Naive thymus-derived CD4-positive, alpha-beta T cell (primary cell): ENCODE data around the gene SCN2B. TPM values are rescaled to one million over a fixed set of nuclear protein-coding genes. Genes with fewer than 3 reads are reported as not detected.

Source experiments
- ATAC-seq: fragments of 150-1000 bp; cut with Tn5 transposase; 2 replicates; pipeline ENCODE4 v1.10.0; 2021; ENCODE audit warnings: mild to moderate bottlenecking, moderate library complexity
- CTCF ChIA-PET: fragments of 350-600 bp; sonication (Branson Sonifier 250); formaldehyde crosslinking; loops from one replicate; lab custom pipeline; 2021; ENCODE audit warnings: antibody characterized with exemption; lab: Charles Lee
- POLR2A ChIA-PET: fragments of 350-600 bp; sonication (Branson Sonifier 250); formaldehyde crosslinking; loops from one replicate; lab custom pipeline; 2021; ENCODE audit warnings: antibody characterized with exemption, inconsistent platforms; lab: Charles Lee
- DNase-seq, 9 donors: peaks; one replicate each; pipeline versions ENCODE4 v3.0.0 to v3.0.0-alpha.2; 2020 to 2022; ENCODE audit warnings: mixed read lengths in 1 of 9
- H3K27ac ChIP-seq: one replicate; pipeline ENCODE4 v1.7.0; 2013; ENCODE audit warnings: mild to moderate bottlenecking, low read depth, low read length, moderate library complexity
- H3K27me3 ChIP-seq, 2 donors: one replicate each; pipeline ENCODE4 v1.7.0; 2013; ENCODE audit warnings: low read length in 2 of 2, mild to moderate bottlenecking in 2 of 2, moderate library complexity in 2 of 2; ENCODE audit not compliant: control insufficient read depth in 2 of 2, insufficient read depth in 2 of 2
- H3K36me3 ChIP-seq, 3 experiments: 1 replicate in 2 of 3; 2 replicates in 1 of 3; pipeline ENCODE4 v1.7.0; 2013; ENCODE audit warnings: low read length in 3 of 3, mild to moderate bottlenecking in 3 of 3, moderate library complexity in 1 of 3; ENCODE audit not compliant: insufficient read depth in 3 of 3, control insufficient read depth in 2 of 3
- H3K4me1 ChIP-seq, 2 donors: one replicate each; pipeline ENCODE4 v1.7.0; 2013; ENCODE audit warnings: low read length in 2 of 2, mild to moderate bottlenecking in 2 of 2, moderate library complexity in 1 of 2; ENCODE audit not compliant: control insufficient read depth in 2 of 2, insufficient read depth in 2 of 2
- H3K4me3 ChIP-seq: 2 replicates; pipeline ENCODE4 v1.7.0; 2013; ENCODE audit warnings: mild to moderate bottlenecking, low read length
- H3K9me3 ChIP-seq, 3 experiments: 1 replicate in 2 of 3; 2 replicates in 1 of 3; pipeline ENCODE4 v1.7.0; 2013; ENCODE audit warnings: low read length in 3 of 3; ENCODE audit not compliant: control insufficient read depth in 2 of 3
- H3K27ac Mint-ChIP-seq, 9 donors: one replicate each; pipeline ENCODE4 v1.8.0; 2020 to 2022; ENCODE audit warnings: mixed read lengths in 9 of 9, mild to moderate bottlenecking in 8 of 9, moderate library complexity in 5 of 9, inconsistent platforms in 2 of 9
- H3K27me3 Mint-ChIP-seq, 5 donors: one replicate each; pipeline ENCODE4 v1.8.0; 2021 to 2022; ENCODE audit warnings: mixed read lengths in 5 of 5, mild to moderate bottlenecking in 1 of 5
- H3K36me3 Mint-ChIP-seq, 5 donors: one replicate each; pipeline ENCODE4 v1.8.0; 2020 to 2022; ENCODE audit warnings: mixed read lengths in 5 of 5, mild to moderate bottlenecking in 3 of 5, inconsistent platforms in 1 of 5
- H3K4me1 Mint-ChIP-seq, 7 donors: one replicate each; pipeline ENCODE4 v1.8.0; 2020 to 2022; ENCODE audit warnings: mixed read lengths in 7 of 7, mild to moderate bottlenecking in 3 of 7, inconsistent platforms in 1 of 7
- H3K4me3 Mint-ChIP-seq, 10 donors: one replicate each; pipeline ENCODE4 v1.8.0; 2020 to 2022; ENCODE audit warnings: mild to moderate bottlenecking in 10 of 10, mixed read lengths in 10 of 10, moderate library complexity in 6 of 10, inconsistent platforms in 2 of 10
- H3K9me3 Mint-ChIP-seq, 11 donors: one replicate each; pipeline ENCODE4 v1.8.0; 2020 to 2022; ENCODE audit warnings: mixed read lengths in 11 of 11, mild to moderate bottlenecking in 4 of 11, inconsistent platforms in 1 of 11, moderate library complexity in 1 of 11
- intact Hi-C, 2 donors: fragments of 100-400 bp; cut with micrococcal nuclease; formaldehyde crosslinking; loops; one replicate each; pipeline ENCODE4 v1.15.1; 2023
- polyA plus RNA-seq, 2 donors: library from polyadenylated mRNA; unstranded; fragments of 300-500 nt; fragmentation: Illumina TruSeq; gene quantifications; one replicate each; pipeline ENCODE4 v1.2.3, GENCODE V29; 2021
- total RNA-seq, 6 experiments: library from RNA in 5 of 6; stranded (reverse) in 5 of 6; gene quantifications; 1 replicate in 5 of 6; 2 replicates in 1 of 6; pipeline ENCODE4 v1.2.3 and lab custom pipeline; 2021 to 2026

The SCN2B gene
- total and polyA plus RNA-seq, 7 experiments from 2014 or later, result not detected

DNA sequence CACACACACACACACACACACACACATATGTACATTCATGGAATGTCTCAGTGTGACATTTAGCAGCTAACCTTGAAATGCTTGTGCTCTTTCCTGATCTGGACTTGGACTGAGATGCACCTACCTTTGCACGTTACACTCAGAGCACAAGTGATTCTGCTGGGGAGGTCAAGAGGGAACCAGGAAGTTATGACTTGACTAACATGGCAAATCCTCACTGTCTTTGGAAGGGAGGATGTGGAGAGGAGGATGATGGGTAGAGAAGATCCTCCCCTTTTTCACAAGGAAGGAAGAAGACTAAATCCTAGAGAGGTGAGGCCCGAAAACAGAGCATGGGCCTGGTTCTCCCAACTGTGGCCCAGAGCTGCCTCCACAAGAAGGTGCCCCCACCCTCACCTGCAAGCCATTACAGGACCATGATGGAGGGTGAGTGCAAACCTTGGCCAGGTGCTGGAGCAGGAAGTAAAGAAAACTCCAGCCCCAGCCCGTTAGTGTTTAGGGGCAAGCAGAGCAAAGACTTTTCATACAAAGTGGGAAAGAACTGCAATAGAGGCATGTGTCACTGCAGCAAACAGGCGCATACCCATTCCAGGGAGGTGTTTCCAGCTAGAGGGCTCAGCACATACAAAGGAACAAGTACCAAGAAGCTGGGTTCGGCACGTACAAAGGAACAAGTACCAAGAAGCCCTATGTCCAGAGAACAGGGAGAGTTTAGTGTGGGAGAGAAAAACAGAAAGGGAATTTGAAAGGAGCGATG, 50.2 kb downstream of the SCN2B start:
- POLR2A ChIA-PET, result no interaction called here
- H3K9me3 Mint-ChIP-seq, result no peaks in the 10 kb centered on the region

DNA sequence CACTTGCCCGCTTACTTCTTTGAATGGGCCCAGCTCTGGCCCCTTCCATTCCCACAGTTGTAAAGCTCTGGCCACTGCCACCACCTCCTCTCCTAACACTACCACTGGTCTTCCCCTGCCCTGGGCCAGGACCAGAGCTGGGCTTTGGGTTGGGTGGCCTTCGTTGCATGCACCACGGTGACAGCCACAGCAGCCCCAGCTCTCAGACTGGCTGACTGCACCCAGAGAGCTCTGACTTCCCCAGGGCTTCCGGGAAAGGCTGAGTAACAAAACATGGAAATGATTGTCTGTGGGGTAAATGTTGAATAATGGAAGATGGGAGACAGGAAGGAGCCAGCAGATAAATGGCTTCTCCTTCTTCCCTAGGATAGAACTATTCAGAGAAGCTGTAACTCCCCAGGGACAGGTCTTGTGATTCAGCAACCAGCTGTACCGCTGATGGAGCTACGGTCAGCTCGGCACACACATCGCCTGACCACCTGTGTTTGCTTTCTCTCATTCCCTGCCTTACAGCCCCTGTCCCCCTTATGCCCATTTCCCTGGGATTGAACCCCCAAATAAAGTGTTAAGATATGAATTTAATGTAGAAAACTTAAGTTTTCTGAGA, 51.4 kb downstream of the SCN2B start:
- intact Hi-C loops, result no loop called here
- Mint-ChIP-seq H3K4me1 (peaks cover 0 to 2% (median 0%) of the 10 kb centered on the region in 7 donors), H3K27ac (no peak overlapping the region)

More for the DNA sequence above, 50.2 kb downstream of the SCN2B start:
- intact Hi-C loops, result no loop called here
- DNase-seq (no peak), ATAC-seq (no peak)
- no peak overlapping the region for H3K4me3 ChIP-seq
- H3K36me3 ChIP-seq, result no peaks in the 10 kb centered on the region
- no peak overlapping the region for H3K27ac ChIP-seq
- CTCF ChIA-PET, result interaction anchor here (0.6 kb wide), 1 partner anchor 53 kb away, joined by 6 read pairs; no protein-coding TSS in a partner anchor
- Mint-ChIP-seq H3K4me3 (no peak overlapping the region), H3K27ac (no peak overlapping the region), H3K36me3 (no peaks in the 10 kb centered on the region), H3K4me1 (peaks cover 0 to 2% (median 0%) of the 10 kb centered on the region in 7 donors), H3K27me3 (peaks cover 0 to 36% (median 0%) of the 10 kb centered on the region in 5 donors)
- no peaks in the 10 kb centered on the region for H3K27me3 ChIP-seq
- H3K9me3 ChIP-seq, result no peaks in the 10 kb centered on the region
- no peaks in the 10 kb centered on the region for H3K4me1 ChIP-seq

DNA sequence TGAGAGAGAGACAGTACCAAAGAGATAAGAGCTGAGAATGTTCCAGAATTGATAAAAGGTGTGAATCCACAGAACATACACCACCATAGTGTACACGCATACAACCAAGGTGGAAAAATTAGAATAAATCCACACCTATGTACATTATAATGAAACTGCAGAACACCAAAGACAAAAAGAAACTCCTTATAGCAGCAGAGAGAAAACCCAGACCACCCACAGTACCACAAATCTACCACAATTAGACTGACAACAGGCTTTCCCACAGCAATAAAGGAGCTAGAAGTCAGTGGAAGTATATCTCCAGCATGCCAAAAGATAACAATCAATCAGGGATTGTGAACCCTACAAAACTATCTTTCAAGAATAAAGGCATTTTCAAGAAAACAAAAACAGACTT, 55.6 kb downstream of the SCN2B start:
- peaks cover 0 to 12% (median 0%) of the 10 kb centered on the region in 7 donors for H3K4me1 Mint-ChIP-seq
- H3K9me3 ChIP-seq, result no peaks in the 10 kb centered on the region
- no peaks in the 10 kb centered on the region for H3K27me3 ChIP-seq
- peaks cover 0 to 36% (median 6%) of the 10 kb centered on the region in 5 donors for H3K27me3 Mint-ChIP-seq
- H3K4me3 Mint-ChIP-seq, result no peak overlapping the region
- no peak overlapping the region for H3K27ac Mint-ChIP-seq
- H3K4me3 ChIP-seq, result no peak overlapping the region
- H3K9me3 Mint-ChIP-seq, result peaks cover 0 to 5% (median 0%) of the 10 kb centered on the region in 11 donors
- H3K27ac ChIP-seq, result no peak overlapping the region
- ChIA-PET CTCF (no interaction called here), POLR2A (no interaction called here)
- H3K4me1 ChIP-seq, result no peaks in the 10 kb centered on the region
- intact Hi-C loops, result no loop called here
- DNase-seq, result no peak
- H3K36me3 ChIP-seq, result no peaks in the 10 kb centered on the region
- ATAC-seq, result no peak
- peaks cover 0 to 7% (median 0%) of the 10 kb centered on the region in 5 donors for H3K36me3 Mint-ChIP-seq

More for the DNA sequence above, 51.4 kb downstream of the SCN2B start:
- H3K27me3 ChIP-seq, result no peaks in the 10 kb centered on the region
- H3K4me3 ChIP-seq, result no peak overlapping the region
- no peak overlapping the region for H3K27ac ChIP-seq
- peaks cover 0 to 35% (median 6%) of the 10 kb centered on the region in 5 donors for H3K27me3 Mint-ChIP-seq
- ChIA-PET POLR2A (interaction anchor here (0.7 kb wide), 1 partner anchor 130 kb away, joined by 3 read pairs; no protein-coding TSS in a partner anchor), CTCF (interaction anchor here (0.7 kb wide), 1 partner anchor 12 kb away, joined by 3 read pairs; no protein-coding TSS in a partner anchor)
- no peaks in the 10 kb centered on the region for H3K9me3 ChIP-seq
- no peaks in the 10 kb centered on the region for H3K4me1 ChIP-seq
- peaks cover 0 to 5% (median 0%) of the 10 kb centered on the region in 11 donors for H3K9me3 Mint-ChIP-seq
- no peak overlapping the region for H3K4me3 Mint-ChIP-seq
- ATAC-seq (no peak), DNase-seq (no peak)
- no peaks in the 10 kb centered on the region for H3K36me3 ChIP-seq
- H3K36me3 Mint-ChIP-seq, result peaks cover 0 to 7% (median 0%) of the 10 kb centered on the region in 5 donors

DNA sequence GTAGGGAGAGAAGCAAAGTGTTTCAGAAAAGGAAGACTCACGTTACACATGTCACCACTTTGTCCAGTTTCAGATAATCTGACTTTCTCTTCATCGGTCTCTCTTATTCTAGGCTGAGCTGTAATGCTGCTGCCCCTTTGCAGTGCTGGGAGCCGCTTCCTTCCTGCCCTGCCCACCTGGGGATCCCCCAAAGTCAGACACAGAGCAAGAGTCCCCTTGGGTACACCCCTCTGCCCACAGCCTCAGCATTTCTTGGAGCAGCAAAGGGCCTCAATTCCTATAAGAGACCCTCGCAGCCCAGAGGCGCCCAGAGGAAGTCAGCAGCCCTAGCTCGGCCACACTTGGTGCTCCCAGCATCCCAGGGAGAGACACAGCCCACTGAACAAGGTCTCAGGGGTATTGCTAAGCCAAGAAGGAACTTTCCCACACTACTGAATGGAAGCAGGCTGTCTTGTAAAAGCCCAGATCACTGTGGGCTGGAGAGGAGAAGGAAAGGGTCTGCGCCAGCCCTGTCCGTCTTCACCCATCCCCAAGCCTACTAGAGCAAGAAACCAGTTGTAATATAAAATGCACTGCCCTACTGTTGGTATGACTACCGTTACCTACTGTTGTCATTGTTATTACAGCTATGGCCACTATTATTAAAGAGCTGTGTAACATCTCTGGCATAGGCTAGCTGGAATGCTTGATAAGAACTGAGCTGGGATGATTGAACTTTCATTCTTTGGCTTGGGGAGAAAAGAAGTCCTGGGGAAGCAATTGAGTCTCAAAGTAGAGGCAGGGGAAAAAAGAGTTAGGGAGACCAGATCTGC, 58.4 kb downstream of the SCN2B start:
- Histone ChIP-seq H3K36me3 (no peaks in the 10 kb centered on the region), H3K4me3 (no peak overlapping the region), H3K4me1 (no peaks in the 10 kb centered on the region), H3K9me3 (no peaks in the 10 kb centered on the region), H3K27ac (no peak overlapping the region), H3K27me3 (no peaks in the 10 kb centered on the region)
- ChIA-PET CTCF (no interaction called here), POLR2A (no interaction called here)
- Mint-ChIP-seq H3K27me3 (peaks cover 10 to 34% (median 13%) of the 10 kb centered on the region in 5 donors), H3K4me3 (peak overlapping the region in 1 of 10 donors; percentile 15), H3K27ac (no peak overlapping the region), H3K36me3 (peaks cover 0 to 7% (median 0%) of the 10 kb centered on the region in 5 donors), H3K4me1 (peaks cover 0 to 25% (median 0%) of the 10 kb centered on the region in 7 donors), H3K9me3 (peaks cover 0 to 5% (median 0%) of the 10 kb centered on the region in 11 donors)
- intact Hi-C loops, result no loop called here
- DNase-seq (no peak), ATAC-seq (no peak)

DNA sequence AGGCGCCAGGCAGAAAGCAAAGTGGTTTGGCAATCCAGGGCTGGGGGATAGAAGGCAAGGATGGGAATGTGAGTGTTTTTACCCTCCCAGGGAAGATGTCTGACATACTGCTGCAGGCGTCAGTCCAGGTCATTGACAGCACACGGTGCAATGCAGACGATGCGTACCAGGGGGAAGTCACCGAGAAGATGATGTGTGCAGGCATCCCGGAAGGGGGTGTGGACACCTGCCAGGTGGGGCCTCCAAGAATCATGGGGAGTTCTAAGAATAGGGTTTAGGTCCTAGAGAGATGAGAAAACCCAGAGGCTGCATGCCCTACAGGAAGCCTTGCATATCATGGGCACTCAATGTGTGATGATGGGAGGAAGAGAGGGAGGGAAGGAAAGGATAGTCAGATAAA, 61.4 kb downstream of the SCN2B start:
- H3K36me3 Mint-ChIP-seq, result no peaks in the 10 kb centered on the region
- H3K4me3 Mint-ChIP-seq, result no peak overlapping the region
- no peak overlapping the region for H3K4me3 ChIP-seq
- no peaks in the 10 kb centered on the region for H3K9me3 ChIP-seq
- ATAC-seq, result no peak
- H3K9me3 Mint-ChIP-seq, result peaks cover 0 to 1% (median 0%) of the 10 kb centered on the region in 11 donors
- H3K27ac ChIP-seq, result no peak overlapping the region
- peaks cover 5 to 30% (median 17%) of the 10 kb centered on the region in 5 donors for H3K27me3 Mint-ChIP-seq
- intact Hi-C loops, result no loop called here
- ChIA-PET CTCF (no interaction called here), POLR2A (no interaction called here)
- H3K36me3 ChIP-seq, result no peaks in the 10 kb centered on the region
- no peak overlapping the region for H3K27ac Mint-ChIP-seq
- peaks cover 0 to 25% (median 0%) of the 10 kb centered on the region in 7 donors for H3K4me1 Mint-ChIP-seq
- no peaks in the 10 kb centered on the region for H3K4me1 ChIP-seq
- no peak for DNase-seq
- H3K27me3 ChIP-seq, result no peaks in the 10 kb centered on the region

DNA sequence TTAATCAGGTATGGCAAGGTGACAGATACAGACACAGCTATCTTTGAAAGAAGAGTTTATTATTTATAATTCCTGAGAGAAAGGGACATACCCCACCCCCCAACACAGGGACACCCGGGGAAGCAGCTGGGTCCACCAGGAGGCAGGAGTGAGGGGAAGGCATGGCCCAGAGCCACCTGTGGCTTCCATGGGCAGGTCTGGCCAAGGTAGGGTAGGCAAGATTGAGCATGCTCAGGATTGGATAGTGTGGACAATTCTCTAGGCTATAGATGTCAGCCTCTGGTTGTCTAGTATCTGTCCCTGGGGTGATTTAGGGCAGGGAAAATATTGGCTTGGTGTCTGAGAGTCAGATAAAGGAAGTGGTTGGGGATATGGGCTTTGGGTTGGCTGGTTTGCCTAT, 62.2 kb downstream of the SCN2B start:
- Histone ChIP-seq H3K27ac (no peak overlapping the region), H3K27me3 (no peaks in the 10 kb centered on the region), H3K4me3 (no peak overlapping the region), H3K36me3 (no peaks in the 10 kb centered on the region), H3K9me3 (no peaks in the 10 kb centered on the region), H3K4me1 (no peaks in the 10 kb centered on the region)
- ChIA-PET CTCF (interaction anchor here (0.6 to 0.7 kb wide), 2 partner anchors 34 to 165 kb away, joined by 3 to 5 read pairs; no protein-coding TSS in a partner anchor), POLR2A (no interaction called here)
- Mint-ChIP-seq H3K4me1 (peaks cover 0 to 25% (median 0%) of the 10 kb centered on the region in 7 donors), H3K36me3 (no peaks in the 10 kb centered on the region), H3K4me3 (no peak overlapping the region), H3K27me3 (peaks cover 5 to 30% (median 17%) of the 10 kb centered on the region in 5 donors), H3K27ac (no peak overlapping the region), H3K9me3 (peaks cover 0 to 1% (median 0%) of the 10 kb centered on the region in 11 donors)
- DNase-seq, result no peak
- ATAC-seq, result no peak
- intact Hi-C loops, result no loop called here
